NCI-H146 treated with DMSO at 0.1 percent for 48 hours (cell line): ENCODE results near the gene ADARB1.

Source experiments
- DNase-seq: peaks from one replicate; lab custom pipeline; 2025; ENCODE audit not compliant: unreplicated experiment; lab: John Stamatoyannopoulos, UW

Gene ADARB1

GRCh38 chr21:45054927-45055612 is 19.3 kb upstream of the ADARB1 start:
- DNase-seq: no peak

DNA sequence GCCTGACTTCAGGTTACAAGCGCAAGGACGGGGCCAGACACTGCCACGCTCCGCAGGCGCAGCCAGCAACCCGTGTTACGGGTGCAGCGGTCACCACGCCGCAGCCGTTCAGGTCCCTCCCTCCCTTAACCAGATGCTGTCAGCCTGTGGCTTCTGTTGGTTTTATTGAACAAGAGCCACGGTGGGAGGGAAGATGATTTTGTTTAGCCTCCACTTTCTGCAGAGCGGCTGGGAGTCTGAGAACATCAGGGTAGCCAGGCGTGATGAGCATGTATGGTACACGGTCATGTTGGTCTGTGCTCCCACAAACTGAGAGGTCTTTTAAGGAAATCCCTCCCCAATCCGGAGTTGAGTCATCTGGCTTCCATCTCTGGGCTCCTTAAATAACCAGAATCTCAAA is 18.5 kb upstream of the ADARB1 start:
- DNase-seq: no peak

- DNase-seq: no peak
These were observed 18.0 kb upstream of the ADARB1 start for GRCh38 chr21:45056296-45056904.

DNA sequence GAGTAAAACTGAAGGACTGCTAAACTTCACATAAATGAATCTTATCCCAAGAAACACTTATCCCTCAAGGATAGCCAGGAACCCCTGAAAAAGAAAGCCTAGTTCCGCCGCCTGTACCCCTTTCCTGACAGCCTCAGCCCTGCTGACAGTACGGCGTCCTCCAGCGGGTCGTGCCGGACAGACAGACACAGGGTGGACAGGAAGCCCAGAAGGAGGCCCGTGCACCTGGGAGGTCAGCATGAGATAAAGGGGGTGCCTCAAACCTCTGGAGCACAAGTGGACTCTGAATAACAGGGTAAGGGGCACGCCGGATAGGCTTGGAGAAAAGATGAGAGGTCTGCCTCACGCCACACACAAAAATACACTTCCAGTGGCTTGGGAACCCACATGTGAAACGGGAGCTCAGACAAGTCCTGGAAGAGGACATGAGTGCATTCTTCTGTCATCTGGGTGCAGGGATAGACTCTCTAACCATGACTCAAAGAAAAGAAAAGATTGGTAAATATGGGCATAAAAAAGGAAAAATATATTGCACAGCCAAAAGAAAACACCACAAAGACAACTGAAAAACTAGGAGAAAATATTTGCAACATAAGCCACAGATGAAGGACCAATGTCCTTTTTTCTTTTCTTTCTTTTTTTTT is 17.3 kb upstream of the ADARB1 start:
- no peak for DNase-seq

GRCh38 chr21:45057886-45058285 is 16.5 kb upstream of the ADARB1 start:
- no peak for DNase-seq

DNA sequence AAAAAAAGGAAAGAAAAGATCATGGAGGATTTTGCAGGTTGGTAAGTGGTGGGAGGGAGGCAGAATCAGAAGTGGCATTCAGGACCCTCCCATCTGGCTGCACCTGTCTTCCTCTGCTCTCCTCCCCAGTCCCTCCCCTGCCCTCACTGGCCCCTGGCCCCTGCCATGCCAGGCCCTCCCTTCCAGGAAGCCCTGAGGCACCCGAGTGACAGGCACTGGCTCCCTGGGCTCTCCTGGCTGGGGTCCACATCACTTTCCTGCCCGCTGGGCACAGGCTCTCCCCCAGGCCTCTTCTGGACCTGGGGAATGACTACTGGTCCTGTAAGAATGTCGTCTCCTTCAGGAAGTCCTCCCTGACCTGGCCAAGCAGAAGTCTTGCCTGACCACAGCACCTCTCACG is 15.3 kb upstream of the ADARB1 start:
- DNase-seq: no peak

DNA sequence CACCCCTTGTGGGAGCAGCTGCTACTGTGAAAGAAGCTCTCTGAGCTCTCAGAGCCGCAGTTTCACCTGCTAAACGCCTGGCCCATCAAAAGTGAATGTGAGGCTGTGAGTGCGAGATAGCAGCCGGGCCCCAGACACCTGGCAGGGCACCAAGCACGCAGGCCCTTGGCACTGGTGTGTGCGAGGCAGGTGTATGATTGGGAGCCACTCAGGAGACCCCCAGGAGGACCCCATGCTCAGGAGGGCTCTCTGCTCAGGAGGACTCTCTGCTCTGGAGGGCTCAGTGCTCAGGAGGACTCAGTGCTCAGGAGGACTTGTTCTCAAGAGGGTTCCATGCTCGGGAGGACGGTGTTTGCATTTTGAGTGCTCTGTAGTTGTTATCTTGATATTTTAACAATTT is 14.3 kb upstream of the ADARB1 start:
- DNase-seq: no peak

GRCh38 chr21:45060675-45061311 is 13.6 kb upstream of the ADARB1 start:
- no peak for DNase-seq

DNA sequence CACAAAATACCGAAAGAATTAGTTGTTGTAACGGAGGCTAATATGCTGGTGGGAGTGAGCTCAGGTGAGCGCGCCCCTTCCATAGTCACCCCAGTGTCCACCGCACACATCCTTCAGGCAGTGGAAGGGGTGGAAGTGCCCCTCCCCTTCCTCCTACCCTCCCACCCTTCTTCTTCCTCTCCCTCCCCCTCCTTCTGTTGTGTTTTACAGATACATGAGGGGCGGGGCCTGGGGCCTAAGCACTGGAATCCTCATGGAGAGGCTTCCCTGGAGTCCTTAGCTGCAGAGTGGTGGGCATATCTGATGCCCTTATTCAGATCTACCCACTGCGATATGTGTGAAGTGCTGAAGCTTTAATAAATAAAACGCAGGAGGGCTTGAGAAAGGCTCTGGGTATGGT is 10.3 kb upstream of the ADARB1 start:
- DNase-seq: no peak

- no peak for DNase-seq
These were observed 9.6 kb upstream of the ADARB1 start for GRCh38 chr21:45064618-45065399.

DNA sequence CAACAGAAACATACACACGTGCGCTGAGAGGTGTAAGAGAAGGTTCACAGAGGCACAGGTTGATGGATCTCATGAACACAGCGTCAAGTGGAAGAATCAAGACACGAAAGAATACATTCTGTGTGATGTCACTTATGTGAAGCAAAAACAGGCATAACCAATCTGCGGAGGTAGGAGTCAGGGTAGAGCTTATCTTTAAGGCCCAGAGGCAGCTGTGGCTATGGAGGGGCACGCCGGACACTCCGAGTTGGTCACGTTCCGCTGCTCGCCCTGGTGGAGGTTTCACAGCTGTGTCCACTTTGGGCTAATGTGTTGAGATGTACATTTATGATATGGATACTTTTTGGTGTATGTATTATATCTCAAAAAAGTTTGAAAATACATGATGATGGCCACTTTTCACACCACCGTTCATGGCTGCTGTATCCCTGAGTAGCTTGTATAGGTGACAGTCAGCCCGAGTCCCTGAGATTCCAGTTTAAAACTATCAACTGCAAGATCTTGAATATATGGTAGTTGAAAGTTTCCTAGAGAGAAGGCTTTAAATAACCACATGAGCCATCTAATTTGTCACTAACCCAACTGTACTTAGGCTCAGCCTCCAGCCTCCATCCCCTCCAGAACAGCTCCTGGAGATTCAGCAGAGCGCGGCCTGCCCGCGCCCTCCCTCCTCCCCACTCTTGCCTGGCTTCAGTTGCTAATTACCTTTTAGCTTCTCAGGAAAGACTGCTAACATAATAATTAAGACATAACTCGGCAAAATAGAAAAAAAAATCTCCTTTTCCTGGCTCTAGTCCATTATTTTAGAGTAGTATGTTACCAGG is 6.7 kb upstream of the ADARB1 start:
- DNase-seq: no peak

DNA sequence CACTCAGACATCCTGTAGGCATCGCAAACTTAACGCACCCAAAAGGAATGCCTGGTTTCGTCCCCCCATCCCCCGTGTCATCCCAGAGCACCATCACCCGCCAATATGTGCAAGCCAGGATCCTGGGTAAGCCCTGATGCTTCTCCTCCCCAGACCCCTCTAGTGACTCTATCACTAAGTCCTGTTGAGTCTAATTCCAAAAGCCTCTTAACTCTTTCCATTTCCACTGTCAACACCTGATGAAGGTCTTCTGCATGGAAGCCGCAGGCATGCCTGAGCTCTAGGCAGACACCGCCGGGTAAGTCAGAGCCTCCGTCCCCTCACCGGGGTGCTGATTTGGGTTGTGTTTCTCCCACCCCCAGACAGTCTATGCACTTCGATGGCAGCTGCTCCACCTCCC is 5.3 kb upstream of the ADARB1 start:
- no peak for DNase-seq

DNA sequence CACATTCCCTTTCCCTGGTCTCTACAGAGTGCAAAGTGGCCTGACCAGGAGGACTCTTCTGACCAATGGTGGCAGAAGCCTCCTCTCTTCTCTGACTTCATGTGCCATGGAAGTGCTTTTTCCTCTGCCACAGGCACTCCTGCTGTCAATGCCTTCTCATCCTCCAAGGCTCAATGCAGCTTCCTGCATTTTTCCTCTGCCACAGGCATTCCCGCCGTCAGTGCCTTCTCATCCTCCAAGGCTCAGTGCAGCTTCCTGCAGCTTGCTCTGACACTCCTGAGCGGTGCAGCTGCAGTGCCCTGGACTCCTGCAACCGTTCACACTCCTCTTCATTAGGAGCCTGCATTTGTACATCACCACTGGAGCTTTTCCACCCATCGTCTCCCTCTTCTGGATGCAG is 4.7 kb upstream of the ADARB1 start:
- no peak for DNase-seq

DNA sequence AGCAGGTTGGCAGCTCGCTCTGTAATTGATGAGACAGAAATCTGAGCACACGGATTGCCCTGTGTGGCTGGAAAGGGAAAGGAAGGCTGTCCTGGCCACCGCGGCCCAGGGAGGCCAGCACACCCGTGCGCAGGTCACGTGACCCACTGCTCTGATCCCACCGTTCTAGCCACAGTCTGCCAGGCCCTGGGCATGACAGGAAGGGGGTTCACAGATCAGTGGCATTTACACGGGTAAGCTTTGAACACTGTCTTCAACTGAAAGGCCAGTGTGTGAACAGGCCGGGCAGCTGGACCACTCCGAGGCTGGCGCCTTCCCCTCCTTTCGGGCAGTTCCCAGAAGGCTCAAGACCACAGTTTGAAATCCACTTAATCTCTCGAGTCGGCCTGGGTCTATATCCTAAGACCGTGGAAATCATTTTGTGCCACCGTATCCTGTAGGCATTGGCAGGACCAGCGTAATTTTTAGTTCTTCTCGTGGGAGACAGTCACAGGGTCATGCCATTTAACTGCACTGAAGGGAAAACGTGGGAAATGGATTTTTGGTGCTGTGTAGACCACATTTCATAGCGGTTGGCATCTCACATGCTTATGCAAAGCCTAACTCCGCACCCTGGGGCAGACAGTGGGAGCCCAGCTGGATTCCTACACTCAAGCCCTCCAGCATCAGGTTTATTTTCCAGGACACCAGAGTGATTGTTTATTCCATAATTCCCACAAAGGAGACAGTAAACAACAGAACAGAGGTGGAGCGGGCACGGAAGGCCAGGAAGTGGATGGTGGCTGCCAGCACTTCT is 3.1 kb upstream of the ADARB1 start:
- DNase-seq: no peak

- DNase-seq: no peak
These were observed 2.3 kb upstream of the ADARB1 start for GRCh38 chr21:45071874-45072737.

- no peak for DNase-seq
These were observed 1.6 kb upstream of the ADARB1 start for GRCh38 chr21:45072738-45073300.

DNA sequence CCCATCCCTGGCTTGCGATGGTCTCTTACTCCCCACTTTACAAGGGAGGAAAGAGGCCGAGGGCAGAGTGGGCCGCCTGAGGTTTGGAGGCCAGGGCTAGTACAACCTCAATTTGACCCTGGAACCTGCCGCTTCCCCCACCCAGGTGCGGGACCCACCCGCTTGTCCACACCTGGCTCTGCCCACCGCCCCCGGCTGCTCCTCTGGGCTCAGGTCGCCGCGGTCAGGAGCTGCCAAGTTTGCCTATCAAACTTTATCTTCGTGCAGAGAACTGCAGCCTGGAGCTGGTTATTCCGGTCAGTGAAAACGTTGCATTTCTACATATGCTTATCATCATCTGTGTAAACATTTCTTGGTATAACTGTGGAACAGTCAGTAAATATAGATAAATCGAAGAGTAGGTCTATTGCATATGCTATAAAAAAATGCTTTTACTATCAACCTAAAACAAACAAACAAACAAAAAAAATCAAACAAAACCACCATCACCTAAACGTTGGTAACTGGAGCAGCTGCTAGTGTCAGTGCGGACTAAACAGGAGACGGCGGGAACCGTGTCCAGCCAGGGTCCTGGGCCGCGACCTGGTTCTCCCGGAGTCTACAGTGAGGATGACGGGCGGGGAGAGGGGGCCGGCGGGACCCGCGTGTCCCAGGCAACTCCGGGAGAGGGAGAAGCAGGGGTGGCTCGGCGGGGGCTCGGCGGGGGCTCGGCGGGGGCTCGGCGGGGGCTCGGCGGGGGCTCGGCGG is 906 bp upstream of the ADARB1 start:
- DNase-seq: no peak
